Measurements from ENCODE around the gene THUMPD1.

DNA sequence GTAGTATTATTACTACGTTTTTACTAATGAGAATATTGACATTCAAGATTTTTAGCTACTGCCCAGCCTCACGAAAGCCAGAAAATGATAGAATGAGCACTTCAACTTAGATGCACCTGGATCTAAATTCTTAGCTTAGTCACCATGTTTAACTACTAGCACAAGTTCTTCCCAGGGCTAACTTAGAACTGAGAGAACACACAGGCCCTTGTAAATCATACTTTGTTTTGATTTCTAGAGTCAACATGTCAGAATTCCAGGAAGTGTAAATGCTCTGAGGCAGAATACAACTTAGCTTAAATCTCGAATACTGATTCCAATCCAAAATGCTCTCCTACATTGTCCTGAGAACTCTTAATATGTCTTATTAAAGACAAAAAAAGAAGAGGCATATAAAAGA lies 37.3 kb downstream of the THUMPD1 start:
- TF ChIP-seq, protein P1, sequence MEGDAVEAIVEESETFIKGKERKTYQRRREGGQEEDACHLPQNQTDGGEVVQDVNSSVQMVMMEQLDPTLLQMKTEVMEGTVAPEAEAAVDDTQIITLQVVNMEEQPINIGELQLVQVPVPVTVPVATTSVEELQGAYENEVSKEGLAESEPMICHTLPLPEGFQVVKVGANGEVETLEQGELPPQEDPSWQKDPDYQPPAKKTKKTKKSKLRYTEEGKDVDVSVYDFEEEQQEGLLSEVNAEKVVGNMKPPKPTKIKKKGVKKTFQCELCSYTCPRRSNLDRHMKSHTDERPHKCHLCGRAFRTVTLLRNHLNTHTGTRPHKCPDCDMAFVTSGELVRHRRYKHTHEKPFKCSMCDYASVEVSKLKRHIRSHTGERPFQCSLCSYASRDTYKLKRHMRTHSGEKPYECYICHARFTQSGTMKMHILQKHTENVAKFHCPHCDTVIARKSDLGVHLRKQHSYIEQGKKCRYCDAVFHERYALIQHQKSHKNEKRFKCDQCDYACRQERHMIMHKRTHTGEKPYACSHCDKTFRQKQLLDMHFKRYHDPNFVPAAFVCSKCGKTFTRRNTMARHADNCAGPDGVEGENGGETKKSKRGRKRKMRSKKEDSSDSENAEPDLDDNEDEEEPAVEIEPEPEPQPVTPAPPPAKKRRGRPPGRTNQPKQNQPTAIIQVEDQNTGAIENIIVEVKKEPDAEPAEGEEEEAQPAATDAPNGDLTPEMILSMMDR (IDR thresholded peaks at IDR 0.05) = no peak
- no peak for TF ChIP-seq POLR2A (IDR thresholded peaks at IDR 0.05)
